ENCODE data around the gene ERG.

- TF ChIP-seq GATA2 (IDR thresholded peaks at IDR 0.05; ENCODE audit: low read depth, low read length): no peak
- TF ChIP-seq GATA3 (IDR thresholded peaks at IDR 0.05; ENCODE audit: low read depth, low read length): no peak
Measured at GRCh38 chr21:38439957-38440356, 58.3 kb downstream of the ERG start.

Data from SH-SY5Y (cell line).